Measurements from ENCODE around the gene CD48. TPM values are rescaled to one million over a fixed set of nuclear protein-coding genes. Genes with fewer than 3 reads are reported as not detected.
"Not testable (repeated sequence)": the region's sequence is repeated elsewhere in the genome, so short reads cannot be mapped to it uniquely, and the experiment has no call there.

CD48 gene
- total RNA-seq, 2 donors from 2014 or later = 4.9 to 9.2 TPM

DNA sequence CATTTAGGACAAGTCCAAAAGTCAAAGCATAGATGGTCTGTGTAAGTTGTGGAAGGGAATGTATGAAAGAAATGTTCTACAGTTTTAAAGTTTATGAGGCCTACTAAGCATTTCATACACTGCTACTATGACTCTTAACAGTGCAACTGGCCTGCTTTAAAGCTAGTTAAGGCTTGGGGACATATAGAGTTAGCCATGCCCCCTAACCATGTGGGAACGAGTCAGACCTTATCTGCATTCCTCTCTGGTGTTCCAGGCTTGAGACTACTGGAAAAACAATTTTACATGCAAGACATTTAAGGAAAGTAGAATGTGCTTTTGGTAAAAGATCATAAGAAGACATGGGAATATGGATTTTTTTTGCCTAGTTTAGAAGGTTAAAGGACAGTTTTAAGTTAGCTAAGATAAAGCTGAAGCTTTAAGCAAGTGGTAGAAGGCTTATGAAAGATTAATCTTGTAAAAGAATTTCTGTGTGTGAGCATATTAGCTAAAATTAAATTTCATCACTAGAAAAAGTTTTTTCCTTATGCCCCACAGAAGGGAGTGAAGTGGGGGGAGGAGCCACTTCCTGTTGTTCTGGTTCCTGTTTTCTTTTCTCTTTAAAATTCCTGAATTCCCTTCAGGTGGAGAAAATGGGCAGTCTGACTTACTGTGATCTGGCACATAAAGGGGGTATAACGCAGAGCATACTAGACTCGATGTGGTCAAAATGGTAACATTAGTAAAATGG lies 8.9 kb upstream of the CD48 start:
- Histone ChIP-seq H3K27ac (no peak overlapping the region), H3K9me3 (no peaks in the 10 kb centered on the region), H3K27me3 (no peaks in the 10 kb centered on the region), H3K4me1 (no peaks in the 10 kb centered on the region), H3K9ac (ENCODE audit: low read depth in 2 of 2, low read length in 2 of 2) (no peak overlapping the region), H3K4me3 (no peak overlapping the region), H3K36me3 (no peaks in the 10 kb centered on the region)
- DNase-seq = no peak
- TF ChIP-seq, protein P1, sequence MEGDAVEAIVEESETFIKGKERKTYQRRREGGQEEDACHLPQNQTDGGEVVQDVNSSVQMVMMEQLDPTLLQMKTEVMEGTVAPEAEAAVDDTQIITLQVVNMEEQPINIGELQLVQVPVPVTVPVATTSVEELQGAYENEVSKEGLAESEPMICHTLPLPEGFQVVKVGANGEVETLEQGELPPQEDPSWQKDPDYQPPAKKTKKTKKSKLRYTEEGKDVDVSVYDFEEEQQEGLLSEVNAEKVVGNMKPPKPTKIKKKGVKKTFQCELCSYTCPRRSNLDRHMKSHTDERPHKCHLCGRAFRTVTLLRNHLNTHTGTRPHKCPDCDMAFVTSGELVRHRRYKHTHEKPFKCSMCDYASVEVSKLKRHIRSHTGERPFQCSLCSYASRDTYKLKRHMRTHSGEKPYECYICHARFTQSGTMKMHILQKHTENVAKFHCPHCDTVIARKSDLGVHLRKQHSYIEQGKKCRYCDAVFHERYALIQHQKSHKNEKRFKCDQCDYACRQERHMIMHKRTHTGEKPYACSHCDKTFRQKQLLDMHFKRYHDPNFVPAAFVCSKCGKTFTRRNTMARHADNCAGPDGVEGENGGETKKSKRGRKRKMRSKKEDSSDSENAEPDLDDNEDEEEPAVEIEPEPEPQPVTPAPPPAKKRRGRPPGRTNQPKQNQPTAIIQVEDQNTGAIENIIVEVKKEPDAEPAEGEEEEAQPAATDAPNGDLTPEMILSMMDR (IDR thresholded peaks at IDR 0.05) = no peak
- intact Hi-C loops (cut with DNase I) = no loop called here

DNA sequence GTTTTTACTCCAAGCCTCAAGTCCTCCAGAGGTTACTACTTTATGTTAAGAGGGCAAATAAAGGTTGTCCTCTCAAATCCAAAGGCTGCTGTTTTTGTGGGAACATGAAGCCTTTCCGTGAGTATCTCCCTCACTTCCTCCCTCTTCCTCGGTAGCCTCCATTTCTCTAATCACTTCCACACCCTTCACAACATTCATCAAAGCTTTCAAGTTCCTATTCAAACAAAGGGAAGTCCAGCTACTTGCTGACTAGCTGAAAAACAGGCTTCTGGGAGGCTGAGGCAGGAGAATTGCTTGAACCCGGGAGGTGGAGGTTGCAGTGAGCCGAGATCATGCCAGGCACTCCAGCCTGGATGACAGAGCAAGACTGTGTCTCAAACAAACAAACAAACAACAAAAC lies 6.6 kb upstream of the CD48 start:
- H3K36me3 ChIP-seq = no peaks in the 10 kb centered on the region
- no peak overlapping the region for H3K4me3 ChIP-seq
- no peak overlapping the region for H3K9ac ChIP-seq (ENCODE audit: low read depth in 2 of 2, low read length in 2 of 2)
- H3K27me3 ChIP-seq = no peaks in the 10 kb centered on the region
- no peaks in the 10 kb centered on the region for H3K9me3 ChIP-seq
- H3K4me1 ChIP-seq = no peaks in the 10 kb centered on the region
- H3K27ac ChIP-seq = no peak overlapping the region
- intact Hi-C loops (cut with DNase I) = no loop called here
- no peak for DNase-seq
- TF ChIP-seq, protein P1 (IDR thresholded peaks at IDR 0.05) = no peak

DNA sequence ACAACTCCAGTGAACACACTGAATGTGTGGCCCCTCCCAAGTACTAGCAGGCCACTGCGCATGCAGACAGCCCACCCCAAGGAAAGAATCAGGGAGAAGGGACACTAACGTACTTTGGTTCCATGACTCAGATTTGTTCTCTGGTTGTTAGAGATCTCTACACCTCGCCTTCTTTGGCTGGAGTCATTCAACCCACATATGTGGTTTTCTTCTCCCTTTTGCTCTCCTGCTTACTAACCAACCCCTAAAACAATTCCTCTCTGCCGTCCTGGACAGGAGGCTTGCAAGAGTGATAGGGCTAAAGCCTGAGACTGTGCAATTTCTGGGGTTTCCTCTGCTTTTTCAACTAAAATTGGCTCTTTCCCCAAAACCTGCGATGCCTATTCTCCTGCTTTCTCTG lies 5.7 kb upstream of the CD48 start:
- H3K27me3 ChIP-seq = no peaks in the 10 kb centered on the region
- no peak overlapping the region for H3K4me3 ChIP-seq
- no peaks in the 10 kb centered on the region for H3K36me3 ChIP-seq
- no peak overlapping the region for H3K9ac ChIP-seq (ENCODE audit: low read depth in 2 of 2, low read length in 2 of 2)
- TF ChIP-seq, protein P1 (IDR thresholded peaks at IDR 0.05) = no peak
- no peak overlapping the region for H3K27ac ChIP-seq
- H3K4me1 ChIP-seq = no peaks in the 10 kb centered on the region
- DNase-seq = no peak
- intact Hi-C loops (cut with DNase I) = no loop called here
- H3K9me3 ChIP-seq = no peaks in the 10 kb centered on the region

DNA sequence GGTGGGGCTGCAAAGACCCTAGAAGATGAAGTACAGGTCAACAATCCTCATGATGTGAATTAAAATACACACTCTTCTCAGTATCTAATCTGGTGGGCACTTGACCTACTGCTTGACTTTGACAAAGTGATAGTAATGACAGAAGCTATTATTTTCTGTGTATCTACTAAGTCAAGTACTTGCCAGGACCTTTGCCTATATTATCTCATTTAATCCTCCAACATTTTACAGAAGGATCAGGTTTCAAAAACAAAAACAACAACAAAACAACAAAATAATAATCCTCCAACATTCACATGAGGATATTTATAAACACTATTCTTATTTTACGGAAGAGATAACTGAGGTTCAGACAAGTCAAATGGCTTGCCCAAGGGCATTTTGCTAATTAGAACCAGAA lies 4.4 kb upstream of the CD48 start:
- H3K36me3 ChIP-seq = no peaks in the 10 kb centered on the region

DNA sequence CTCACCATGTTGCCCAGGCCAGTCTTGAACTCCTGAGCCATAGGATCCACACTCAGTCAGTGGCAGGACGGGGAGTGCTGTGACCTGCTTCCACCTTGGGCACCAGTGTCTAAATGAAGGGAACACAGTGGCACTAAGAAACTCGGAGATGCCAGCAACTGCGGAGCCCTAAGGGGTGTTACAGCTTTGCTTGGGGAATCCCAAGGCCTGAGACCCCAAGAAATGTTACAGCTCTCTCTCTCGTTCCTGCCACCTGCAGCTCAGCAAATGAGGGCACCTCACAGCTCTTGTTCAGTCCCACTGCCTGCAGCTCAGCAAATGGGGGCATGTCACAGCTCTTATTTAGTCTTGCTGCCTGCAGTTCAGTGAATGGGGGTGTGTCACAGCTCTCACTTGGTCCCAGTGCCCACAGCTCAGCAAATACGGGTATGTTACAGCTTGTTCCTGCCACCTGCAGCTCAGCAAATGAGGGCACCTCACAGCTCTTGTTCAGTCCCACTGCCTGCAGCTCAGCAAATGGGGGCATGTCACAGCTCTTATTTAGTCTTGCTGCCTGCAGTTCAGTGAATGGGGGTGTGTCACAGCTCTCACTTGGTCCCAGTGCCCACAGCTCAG lies 2.5 kb upstream of the CD48 start:
- H3K36me3 ChIP-seq; H3K27ac ChIP-seq; H3K27me3 ChIP-seq; intact Hi-C loops (cut with DNase I); H3K9ac ChIP-seq (ENCODE audit: low read depth in 2 of 2, low read length in 2 of 2); DNase-seq; H3K4me3 ChIP-seq; H3K4me1 ChIP-seq; H3K9me3 ChIP-seq: not testable (repeated sequence)

More for the DNA sequence above, 4.4 kb upstream of the CD48 start:
- Histone ChIP-seq H3K4me1 (no peaks in the 10 kb centered on the region), H3K27ac (no peak overlapping the region), H3K4me3 (no peak overlapping the region), H3K9ac (ENCODE audit: low read depth in 2 of 2, low read length in 2 of 2) (no peak overlapping the region), H3K9me3 (no peaks in the 10 kb centered on the region), H3K27me3 (no peaks in the 10 kb centered on the region)
- TF ChIP-seq, protein P1 (IDR thresholded peaks at IDR 0.05) = no peak
- DNase-seq = no peak
- intact Hi-C loops (cut with DNase I) = no loop called here

DNA sequence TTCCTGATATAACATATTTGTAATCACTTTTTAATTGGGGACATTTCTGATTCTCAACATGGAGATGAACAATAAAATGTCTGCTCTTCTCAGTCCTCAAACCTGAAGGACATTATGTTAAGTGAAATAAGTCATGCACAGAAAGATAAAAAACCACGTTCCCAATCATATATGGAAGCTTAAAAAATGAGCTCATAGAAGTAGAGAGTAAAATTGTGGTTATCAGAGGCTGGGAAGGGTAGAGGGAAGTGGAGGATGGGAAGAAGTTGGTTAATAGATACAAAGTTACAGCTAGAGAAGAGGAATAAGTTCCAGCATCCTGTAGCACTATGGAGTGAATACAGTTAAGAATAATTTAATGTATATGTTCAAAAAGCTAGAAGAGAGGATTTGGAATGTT lies 1.5 kb upstream of the CD48 start:
- Histone ChIP-seq H3K27ac (no peak overlapping the region), H3K4me3 (no peak overlapping the region), H3K36me3 (no peaks in the 10 kb centered on the region), H3K4me1 (no peaks in the 10 kb centered on the region), H3K27me3 (no peaks in the 10 kb centered on the region), H3K9me3 (no peaks in the 10 kb centered on the region), H3K9ac (ENCODE audit: low read depth in 2 of 2, low read length in 2 of 2) (no peak overlapping the region)
- DNase-seq = no peak
- intact Hi-C loops (cut with DNase I) = no loop called here
- TF ChIP-seq, protein P1 (IDR thresholded peaks at IDR 0.05) = no peak

DNA sequence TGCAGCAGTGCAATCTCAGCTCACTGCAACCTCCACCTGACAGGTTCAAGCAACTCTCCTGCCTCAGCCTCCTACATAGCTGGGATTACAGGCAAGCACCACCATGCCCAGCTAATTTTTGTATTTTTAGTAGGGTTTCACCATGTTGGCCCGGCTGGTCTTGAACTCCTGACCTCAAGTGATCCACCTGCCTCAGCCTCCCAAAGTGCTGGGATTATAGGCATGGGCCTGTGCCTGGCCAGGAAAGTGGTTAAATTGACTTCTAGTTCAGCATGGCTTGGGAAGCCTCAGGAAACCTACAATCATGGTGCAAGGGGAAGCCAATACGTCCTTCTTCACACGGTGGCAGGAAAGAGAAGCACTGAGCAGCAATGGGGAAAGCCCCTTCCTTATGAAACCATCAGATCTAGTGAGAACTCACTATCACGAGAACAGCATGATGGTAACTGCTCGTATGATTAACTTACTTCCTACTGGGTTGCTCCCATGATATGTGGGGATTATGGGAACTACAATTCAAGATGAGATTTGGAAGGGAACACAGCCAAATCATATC lies 981 bp upstream of the CD48 start:
- H3K27ac ChIP-seq = peak overlapping the region; percentile 82
- H3K4me3 ChIP-seq; DNase-seq; H3K36me3 ChIP-seq; H3K9me3 ChIP-seq; H3K27me3 ChIP-seq; intact Hi-C loops (cut with DNase I); H3K9ac ChIP-seq (ENCODE audit: low read depth in 2 of 2, low read length in 2 of 2); H3K4me1 ChIP-seq: not testable (repeated sequence)

Data from colonic mucosa (tissue), 4 donors.